ENCODE data around the gene COTL1. TPM values are rescaled to one million over a fixed set of nuclear protein-coding genes. Genes with fewer than 3 reads are reported as not detected.

Gene COTL1
- total and polyA plus RNA-seq, 7 donors, result 6.1 to 44.5 (median 9.8) TPM

DNA sequence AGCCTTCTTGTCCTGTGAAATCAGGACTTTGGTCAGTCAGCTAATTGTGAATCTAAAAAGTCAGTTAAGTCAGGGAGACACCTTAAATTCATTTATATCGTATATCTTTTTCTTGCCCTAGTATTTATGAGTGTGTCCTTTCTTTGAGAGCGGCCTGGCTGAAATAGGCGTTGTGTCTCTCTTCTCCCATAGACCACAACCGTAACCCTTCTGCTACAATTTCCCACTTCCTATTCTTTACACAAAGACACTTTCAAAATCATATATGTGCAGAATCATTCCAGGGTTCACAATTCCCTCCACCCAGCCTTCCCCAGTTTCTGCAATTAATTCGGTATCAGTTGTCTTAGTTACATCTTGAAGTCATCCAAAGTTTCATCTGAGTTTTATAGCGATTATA is 14.0 kb upstream of the COTL1 start:
- no peak for DNase-seq
- no peak overlapping the region for H3K27ac ChIP-seq
- ATAC-seq, result no peak
- no peaks in the 10 kb centered on the region for H3K36me3 ChIP-seq (ENCODE audit: insufficient read depth in 1 of 2, low read depth in 1 of 2)
- H3K27me3 ChIP-seq (ENCODE audit: insufficient read depth in 3 of 3, low read length in 2 of 3), result no peaks in the 10 kb centered on the region
- H3K4me1 ChIP-seq, result no peaks in the 10 kb centered on the region
- H3K9me3 ChIP-seq, result no peaks in the 10 kb centered on the region
- H3K4me3 ChIP-seq, result no peak overlapping the region
- intact Hi-C loops (cut with DNase I), result no loop called here
- WGBS, 3 donors, result 90 to 91% (median 91%) methylated on average over 6 of the region's 6 CpGs
- TF ChIP-seq CTCF (IDR thresholded peaks at IDR 0.05), result no peak

DNA sequence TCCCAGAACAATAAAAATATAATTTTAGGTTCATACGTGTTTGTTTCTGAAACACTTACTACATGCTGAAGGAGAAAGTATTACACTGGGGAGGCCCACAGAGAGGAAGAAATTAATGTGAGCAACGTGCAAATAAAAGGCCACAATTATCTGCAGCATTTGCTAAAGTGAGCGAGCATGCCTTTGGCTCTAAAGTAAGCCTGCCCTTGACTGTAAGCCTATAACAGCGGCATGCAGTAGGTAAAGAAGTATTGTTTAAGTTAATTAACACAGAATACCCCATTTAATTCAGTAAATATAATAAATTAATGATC is 13.2 kb upstream of the COTL1 start:
- Histone ChIP-seq H3K27me3 (ENCODE audit: insufficient read depth in 3 of 3, low read length in 2 of 3) (no peaks in the 10 kb centered on the region), H3K27ac (no peak overlapping the region), H3K36me3 (ENCODE audit: insufficient read depth in 1 of 2, low read depth in 1 of 2) (no peaks in the 10 kb centered on the region), H3K4me1 (no peaks in the 10 kb centered on the region), H3K4me3 (no peak overlapping the region), H3K9me3 (no peaks in the 10 kb centered on the region)
- WGBS, 3 donors, result 87 to 91% (median 89%) methylated on average over 4 of the region's 4 CpGs
- no peak for DNase-seq
- TF ChIP-seq CTCF (IDR thresholded peaks at IDR 0.05), result no peak
- ATAC-seq, result no peak
- intact Hi-C loops (cut with DNase I), result no loop called here

DNA sequence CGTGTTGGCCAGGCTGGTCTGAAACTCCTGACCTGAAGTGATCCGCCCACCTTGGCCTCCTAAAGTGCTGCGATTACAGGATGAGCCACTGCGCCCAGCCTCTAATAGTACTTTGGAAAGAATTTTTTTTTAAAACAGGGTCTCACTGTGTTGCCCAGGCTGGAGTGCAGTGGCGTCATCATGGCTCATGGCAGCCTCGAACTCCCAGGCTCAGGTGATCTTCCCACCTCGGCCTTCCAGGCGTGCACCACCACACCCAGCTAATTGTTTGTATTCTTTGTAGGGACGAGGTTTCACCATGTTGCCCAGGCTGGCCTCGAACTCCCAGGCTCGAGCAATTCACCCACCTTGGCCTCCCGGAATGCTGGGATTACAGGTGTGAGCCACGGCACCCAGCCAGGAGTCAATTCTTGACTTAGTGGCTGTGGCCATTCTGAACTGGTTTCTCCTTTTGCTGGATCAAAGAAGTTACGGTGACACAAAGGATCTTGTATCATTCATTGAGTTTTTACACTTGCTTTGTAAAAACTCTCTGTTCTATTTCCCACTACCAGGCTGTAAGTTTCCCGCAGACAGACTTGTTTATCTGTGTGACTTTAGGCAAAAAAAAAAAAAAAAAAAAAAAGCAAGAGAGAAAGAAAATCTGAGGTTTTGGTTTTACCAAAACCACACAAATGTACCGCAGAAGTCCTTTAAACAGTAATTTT is 12.7 kb upstream of the COTL1 start:
- no peaks in the 10 kb centered on the region for H3K27me3 ChIP-seq (ENCODE audit: insufficient read depth in 3 of 3, low read length in 2 of 3)
- H3K4me3 ChIP-seq, result no peak overlapping the region
- 91 to 96% (median 94%) methylated on average over 16 of the region's 16 CpGs for WGBS, 3 donors
- TF ChIP-seq CTCF (IDR thresholded peaks at IDR 0.05), result no peak
- no peak for ATAC-seq
- DNase-seq, result no peak
- H3K27ac ChIP-seq, result no peak overlapping the region
- no peaks in the 10 kb centered on the region for H3K9me3 ChIP-seq
- intact Hi-C loops (cut with DNase I), result no loop called here
- H3K4me1 ChIP-seq, result no peaks in the 10 kb centered on the region
- no peaks in the 10 kb centered on the region for H3K36me3 ChIP-seq (ENCODE audit: insufficient read depth in 1 of 2, low read depth in 1 of 2)

DNA sequence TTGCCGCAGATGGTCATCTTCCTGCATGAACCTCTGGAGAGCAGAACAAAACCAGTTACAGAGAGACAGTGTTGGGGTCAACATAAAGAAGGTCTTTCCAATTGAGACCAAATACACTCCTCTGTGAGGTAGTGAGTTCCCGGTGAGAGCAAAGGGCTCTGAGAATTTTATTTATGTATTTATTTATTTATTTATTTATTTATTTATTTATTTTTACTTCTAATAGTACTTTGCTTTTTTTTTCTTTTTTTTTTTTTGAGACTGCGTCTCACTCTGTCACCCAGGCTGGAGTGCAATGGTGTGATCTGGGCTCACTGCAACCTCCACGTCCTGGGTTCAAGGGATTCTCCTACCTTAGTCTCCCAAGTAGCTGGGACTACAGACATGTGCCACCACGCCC is 12.1 kb upstream of the COTL1 start:
- no peaks in the 10 kb centered on the region for H3K4me1 ChIP-seq
- WGBS, 3 donors, result 90 to 93% (median 93%) methylated on average over 5 of the region's 5 CpGs
- intact Hi-C loops (cut with DNase I), result no loop called here
- no peak for TF ChIP-seq CTCF (IDR thresholded peaks at IDR 0.05)
- no peak overlapping the region for H3K4me3 ChIP-seq
- no peak for ATAC-seq
- no peak for DNase-seq
- no peaks in the 10 kb centered on the region for H3K36me3 ChIP-seq (ENCODE audit: insufficient read depth in 1 of 2, low read depth in 1 of 2)
- no peaks in the 10 kb centered on the region for H3K9me3 ChIP-seq
- no peak overlapping the region for H3K27ac ChIP-seq
- no peaks in the 10 kb centered on the region for H3K27me3 ChIP-seq (ENCODE audit: insufficient read depth in 3 of 3, low read length in 2 of 3)

DNA sequence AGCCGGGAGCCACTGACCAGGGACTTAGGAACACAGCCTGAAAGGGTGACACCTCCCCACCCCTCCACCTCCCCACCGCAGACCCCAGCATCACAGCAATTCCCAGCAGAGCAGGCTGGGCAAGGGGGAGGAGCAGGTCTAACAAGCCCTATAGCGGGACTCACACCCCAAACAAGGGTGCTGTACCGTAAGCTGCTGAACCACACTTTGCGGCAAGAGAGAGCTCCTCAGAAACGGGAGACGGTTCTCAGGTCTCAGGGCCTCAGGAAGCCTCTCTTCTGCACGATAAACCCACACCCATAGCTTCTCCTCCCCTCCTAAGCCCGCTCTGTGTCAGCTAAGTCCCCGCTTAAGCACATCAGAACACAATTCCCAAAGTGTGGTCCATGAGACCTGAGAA is 11.7 kb upstream of the COTL1 start:
- H3K4me3 ChIP-seq, result no peak overlapping the region
- intact Hi-C loops (cut with DNase I), result loop anchor here (10.0 kb wide), 1 partner anchor 95 kb away; no protein-coding TSS in a partner anchor
- WGBS, 3 donors, result 82 to 86% (median 83%) methylated on average over 9 to 10 of the region's 10 CpGs
- H3K9me3 ChIP-seq, result no peaks in the 10 kb centered on the region
- H3K27me3 ChIP-seq (ENCODE audit: insufficient read depth in 3 of 3, low read length in 2 of 3), result no peaks in the 10 kb centered on the region
- H3K27ac ChIP-seq, result no peak overlapping the region
- H3K4me1 ChIP-seq, result no peaks in the 10 kb centered on the region
- ATAC-seq (no peak), DNase-seq (no peak)
- no peak for TF ChIP-seq CTCF (IDR thresholded peaks at IDR 0.05)
- no peaks in the 10 kb centered on the region for H3K36me3 ChIP-seq (ENCODE audit: insufficient read depth in 1 of 2, low read depth in 1 of 2)
